Dermis blood vessel endothelial cell (primary cell): ENCODE results near the gene EIPR1. TPM values are rescaled to one million over a fixed set of nuclear protein-coding genes. Genes with fewer than 3 reads are reported as not detected.
A peak's percentile ranks its signal among the peaks of the same experiment; 100 is the strongest.
"Not testable (repeated sequence)": the region's sequence is repeated elsewhere in the genome, so short reads cannot be mapped to it uniquely, and the experiment has no call there.

ENCODE experiments used
- DNase-seq: peaks from one replicate; pipeline ENCODE4 v3.0.0; 2010
- total RNA-seq: library from RNA; depleted of rRNA; stranded (reverse); fragments of >200 nt; gene quantifications from 2 replicates; pipeline ENCODE4 v1.2.3, GENCODE V29; 2014

The EIPR1 gene
- total RNA-seq, 1 donor from 2014 or later: 39.3 TPM

DNA sequence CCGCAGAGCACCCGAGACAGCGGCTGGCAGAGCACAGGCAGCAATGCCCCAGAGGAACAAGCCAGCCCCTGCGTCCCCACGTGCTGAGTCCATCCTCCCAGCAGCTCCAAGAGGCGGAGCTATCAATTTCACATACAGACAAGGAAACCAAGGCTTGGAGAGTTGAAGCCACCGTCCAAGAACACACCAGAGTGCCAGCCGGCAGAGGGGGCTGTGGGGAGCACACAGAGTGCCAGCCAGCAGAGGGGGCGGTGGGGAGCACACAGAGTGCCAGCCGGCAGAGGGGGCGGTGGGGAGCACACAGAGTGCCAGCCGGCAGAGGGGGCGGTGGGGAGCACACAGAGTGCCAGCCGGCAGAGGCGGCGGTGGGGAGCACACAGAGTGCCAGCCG, 91.0 kb downstream of the EIPR1 start:
- not testable (repeated sequence) for DNase-seq

DNA sequence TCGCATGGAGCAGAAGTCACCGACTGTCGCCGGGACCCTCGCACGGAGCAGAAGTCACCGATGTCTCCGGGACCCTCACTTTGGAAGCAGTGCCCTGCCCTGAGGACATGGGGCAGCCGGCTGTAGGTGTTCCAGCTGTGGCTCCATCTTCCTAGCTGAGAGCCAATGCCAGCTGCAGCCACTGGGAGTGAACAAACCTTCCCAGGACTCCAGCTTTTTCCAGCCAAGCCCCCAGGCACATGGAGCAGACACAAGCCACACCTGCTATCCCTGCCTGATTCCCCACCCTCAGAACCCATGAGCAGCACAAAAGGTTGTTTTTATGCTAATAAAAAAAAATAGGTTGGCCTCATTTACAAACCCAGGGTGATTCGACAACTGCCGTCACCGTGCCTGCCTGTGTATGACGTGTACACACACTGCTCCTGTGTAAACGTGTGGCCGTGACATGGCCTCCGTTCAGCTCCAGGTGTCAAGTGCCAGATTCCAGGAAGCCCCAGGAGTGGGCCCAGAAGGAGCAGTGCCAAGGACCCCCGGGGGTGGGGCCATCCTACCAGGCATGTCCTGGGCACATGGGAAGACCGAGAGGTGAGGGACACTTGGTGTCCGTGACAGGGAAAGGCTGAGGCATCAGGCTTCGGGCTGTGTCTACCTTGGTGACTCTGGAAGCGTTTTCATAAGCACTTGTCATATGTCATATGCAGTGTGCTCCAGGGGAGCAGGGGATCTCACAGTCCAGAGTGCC, 91.5 kb downstream of the EIPR1 start:
- no peak for DNase-seq

DNA sequence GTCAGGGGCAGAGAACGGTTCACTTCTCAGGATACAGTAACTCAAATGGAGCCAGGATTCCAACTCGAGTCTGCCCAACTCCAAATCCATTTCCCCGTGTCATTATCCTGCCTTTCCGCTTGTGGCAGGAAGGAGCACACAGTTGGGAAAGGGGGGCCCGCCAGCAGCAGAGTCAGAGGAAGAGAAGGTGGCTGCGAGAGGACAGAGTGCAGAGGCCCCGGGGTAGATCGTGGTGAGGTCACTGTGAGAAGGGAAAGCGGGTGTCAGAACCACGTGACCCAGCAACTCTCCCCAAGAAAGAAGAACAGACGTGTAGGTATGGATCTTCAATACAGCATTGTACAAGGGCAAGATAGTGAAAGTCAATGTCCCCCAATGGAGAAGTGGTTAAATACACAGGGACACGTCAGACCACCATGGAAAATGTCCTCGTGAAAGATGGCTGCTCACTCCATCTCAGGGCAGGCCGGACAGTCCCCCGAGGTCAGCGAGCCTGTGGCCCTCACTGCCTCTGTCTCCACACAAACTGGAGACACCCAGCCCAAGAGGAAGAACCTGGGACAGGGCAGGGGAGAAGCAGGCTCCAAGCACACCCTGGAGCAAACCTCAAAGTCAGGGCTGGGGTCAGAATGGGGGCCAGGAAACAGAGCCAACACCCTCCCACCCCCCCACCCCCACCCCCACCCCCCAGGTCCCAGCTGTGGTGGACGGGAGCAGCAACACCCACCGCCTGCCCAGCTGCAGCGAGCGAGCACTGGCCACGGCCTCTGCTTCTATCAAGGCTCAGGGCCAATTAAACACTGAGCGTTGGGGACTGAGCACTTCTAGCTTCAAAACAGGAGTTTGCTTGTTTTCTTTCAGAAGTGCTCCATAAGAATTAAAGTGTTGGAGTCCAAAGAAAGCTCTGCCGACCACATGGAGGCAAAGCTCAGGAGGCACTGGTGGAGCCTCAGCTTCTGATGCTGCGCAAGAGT, 92.7 kb downstream of the EIPR1 start:
- DNase-seq: peak; percentile 13

DNA sequence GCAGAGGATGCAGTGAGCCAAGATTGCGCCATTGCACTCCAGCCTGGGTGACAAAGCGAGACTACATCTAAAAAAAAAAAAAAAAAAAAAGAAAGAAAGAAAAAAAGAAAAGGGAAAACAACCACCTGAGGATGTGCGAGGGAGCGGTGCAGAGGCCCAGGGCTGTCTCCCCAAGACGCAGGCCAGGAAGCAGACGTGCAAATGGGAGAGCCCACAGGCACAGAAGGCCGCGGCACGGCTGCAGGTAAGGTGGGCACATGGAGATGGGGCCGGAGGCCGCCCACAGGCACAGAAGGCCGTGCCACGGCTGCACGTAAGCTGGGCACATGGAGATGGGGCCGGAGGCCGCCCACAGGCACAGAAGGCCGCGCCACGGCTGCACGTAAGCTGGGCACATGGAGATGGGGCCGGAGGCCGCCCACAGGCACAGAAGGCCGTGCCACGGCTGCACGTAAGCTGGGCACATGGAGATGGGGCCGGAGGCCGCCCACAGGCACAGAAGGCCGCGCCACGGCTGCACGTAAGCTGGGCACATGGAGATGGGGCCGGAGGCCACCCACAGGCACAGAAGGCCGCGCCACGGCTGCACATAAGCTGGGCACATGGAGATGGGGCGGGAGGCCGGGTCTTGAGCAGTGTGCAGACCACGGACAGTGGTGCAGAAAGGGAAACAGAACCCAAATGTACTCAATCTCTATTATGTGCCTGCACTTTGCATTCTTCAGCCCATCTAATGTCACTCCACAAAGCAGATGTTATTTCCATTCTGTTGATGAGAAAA, 93.6 kb downstream of the EIPR1 start:
- DNase-seq: not testable (repeated sequence)

DNA sequence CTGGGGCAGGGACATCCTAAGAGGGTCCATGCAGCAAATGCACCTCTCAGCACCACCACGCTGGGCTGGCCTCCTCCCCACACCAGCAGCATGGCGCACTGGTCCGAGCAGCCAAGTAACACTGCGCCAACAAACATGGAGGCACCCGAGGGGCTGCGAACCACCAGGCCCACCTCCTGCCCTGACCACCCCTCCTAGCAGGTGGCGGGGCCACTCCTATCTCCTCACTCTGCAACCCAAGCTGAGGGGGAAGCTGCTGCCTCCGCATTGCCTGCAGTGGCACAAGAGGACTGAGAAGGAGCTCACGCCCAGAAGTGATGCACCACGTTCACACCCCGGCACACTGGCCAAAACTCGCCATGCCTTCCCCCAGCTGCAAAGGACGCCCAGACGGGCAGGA, 94.4 kb downstream of the EIPR1 start:
- no peak for DNase-seq

DNA sequence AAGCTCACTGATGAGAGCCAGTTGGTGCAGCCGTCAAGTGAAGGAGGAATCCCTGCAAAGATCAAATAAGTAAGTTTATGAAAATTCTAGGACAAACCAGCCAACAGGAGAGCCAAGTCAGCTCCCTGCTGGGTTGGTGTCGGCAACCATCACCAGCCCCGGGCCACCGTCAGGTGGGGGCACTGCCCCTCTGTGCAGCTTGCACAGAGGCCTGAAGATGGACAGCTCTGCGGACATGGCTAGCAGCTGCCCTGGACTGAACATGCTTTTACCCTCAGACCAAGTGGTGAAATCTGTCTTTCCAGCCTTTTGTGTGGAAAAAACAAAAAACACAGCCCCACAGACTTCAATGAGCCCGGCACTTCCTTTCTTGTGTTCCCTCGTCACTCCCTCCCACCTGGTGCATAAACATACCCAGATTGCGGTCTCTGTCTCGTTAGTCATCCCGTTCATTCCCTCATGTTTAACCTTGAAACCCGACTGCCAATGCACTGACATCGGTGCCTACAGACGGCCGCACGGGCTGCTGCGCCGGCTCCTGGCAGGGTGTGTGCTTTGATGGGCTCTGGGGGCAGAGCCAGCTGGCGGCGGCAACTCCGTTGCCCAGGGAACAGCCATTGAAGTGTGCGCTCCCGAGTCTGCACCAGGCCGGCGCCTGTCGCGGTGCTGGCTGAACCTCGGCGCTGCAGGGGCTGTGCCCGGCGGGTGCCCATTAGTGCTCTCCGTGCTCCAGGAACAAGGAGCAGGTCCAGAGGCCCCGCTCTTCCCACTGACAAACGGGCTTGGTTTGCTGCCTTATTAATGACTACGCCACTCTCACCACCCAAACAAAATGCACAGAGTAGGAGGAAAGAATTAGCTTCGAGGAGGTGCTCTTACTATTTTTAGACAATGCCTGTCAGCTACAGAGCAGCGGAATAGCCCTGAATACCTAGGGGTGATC, 95.3 kb downstream of the EIPR1 start:
- DNase-seq: peak; percentile 17

DNA sequence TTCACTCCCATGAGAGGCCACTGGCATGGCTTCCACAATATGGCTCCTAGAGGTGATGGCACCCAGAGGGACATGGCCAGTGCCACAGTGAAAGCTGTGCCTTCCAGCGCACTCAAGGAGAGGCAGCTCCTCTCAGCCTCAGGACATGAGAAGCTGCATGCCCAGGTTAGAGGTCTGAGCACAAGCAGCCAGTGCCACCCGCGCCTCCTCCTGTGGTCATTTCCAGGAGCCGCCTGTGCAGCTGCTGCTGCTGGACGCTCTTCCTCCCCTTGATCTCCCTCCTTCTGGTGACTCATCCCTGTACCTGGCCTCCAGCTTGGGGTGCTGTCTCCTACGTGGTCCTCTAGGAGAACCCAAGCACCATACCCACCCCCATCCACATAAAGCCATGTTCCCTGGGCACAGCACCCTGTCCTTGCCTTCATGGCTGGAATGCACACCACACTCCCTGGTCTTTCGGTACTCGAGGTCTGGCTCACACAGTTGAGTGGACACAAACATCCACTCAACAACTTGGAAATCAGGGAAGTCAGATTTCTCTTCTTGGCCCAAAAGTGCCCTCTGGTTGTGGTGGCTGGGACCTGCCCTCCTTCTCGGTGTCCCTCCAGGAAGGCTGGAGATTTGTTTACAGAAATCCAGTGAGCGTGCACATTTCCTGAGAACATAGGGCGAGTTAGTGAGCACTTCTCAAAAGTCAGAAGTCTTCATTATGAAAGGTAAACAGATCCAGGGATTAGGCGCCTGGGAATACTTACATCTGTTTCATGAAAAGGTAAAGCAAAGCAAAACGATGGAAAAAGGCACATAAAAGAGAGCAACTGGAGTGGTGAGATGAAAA, 96.7 kb downstream of the EIPR1 start:
- DNase-seq: no peak

DNA sequence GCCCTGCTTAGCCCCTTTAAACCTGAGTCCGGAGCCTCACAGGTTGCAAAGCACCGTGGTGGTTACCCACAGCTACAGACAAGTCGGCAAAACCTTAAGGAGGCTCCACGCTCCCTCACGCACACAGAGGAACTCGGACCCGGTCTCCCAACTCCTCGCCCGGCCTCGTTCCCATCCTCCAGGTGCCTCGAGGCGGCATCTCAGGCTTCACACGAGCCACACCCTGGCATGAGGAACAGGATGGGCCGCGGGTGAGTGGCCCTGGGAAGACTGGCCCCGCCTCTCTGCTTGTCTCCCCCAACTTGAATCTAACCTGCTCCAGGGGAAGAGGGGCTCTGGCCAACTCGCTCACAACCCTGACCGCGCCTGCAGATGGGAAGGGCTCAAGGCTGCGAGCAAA, 97.4 kb downstream of the EIPR1 start:
- DNase-seq: no peak

DNA sequence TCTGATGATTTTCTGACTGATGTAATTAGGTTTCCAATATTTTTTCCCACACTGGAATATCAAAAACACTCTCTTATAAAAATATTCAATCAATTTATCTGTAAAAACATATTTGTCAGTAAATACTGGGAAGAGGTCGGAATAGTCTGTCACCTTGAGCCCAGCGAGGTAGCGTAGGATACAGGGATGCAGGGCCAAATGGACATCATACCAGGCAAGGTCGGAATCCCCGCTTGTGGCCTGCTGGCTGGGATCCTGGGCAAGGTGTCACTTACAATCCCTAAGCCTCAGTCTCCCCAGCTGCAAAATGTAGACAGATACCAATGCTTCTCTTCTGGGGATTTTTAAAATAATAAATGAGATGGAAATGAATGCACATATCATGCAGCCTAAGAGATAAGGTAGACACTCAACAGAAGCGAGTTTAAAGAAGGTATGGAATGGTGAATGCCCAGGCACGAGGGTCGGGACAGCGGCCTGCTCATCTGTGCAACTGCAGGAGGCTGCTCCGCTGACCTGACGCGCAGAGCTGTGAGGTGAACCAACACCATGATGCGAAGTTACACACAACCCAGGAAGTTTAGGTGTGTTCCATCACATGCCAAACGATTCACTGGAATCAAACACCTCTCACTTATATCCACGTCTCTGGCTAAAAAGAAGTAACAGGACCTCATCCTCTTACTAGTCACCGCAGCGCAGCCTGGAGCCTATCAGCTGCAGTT, 98.2 kb downstream of the EIPR1 start:
- DNase-seq: no peak

DNA sequence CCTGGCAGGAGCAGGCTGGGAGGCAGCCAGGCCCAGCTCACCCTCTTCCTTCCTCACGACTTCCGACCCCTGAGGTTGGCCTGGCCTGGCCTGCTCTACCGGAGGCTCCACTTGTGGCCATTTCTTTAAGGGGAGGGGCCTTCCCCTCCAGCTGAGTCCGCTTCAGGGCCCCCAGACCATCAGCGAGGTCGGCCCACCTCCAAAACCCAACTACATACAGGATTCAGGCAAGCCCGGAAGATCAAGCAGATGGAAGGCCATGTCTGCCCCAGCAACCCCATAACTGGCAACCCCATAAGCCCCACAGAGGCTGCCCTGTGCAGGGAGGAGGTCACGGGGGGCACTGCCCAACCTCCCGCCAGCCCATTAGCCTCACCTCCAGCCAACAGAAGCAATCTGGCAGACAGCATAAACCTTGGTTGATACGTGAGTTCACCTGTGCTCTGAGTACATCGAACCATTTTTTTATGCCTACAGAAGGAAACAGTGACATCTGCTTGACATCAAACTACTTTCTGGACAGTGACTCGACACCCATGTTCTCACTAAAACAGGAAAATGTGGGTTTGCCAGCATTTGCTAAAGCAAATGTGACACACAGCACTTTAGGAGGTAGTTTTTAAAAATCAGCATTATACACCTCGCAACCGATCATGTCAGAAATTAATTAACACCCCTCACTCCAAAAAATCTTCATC, 98.9 kb downstream of the EIPR1 start:
- no peak for DNase-seq

DNA sequence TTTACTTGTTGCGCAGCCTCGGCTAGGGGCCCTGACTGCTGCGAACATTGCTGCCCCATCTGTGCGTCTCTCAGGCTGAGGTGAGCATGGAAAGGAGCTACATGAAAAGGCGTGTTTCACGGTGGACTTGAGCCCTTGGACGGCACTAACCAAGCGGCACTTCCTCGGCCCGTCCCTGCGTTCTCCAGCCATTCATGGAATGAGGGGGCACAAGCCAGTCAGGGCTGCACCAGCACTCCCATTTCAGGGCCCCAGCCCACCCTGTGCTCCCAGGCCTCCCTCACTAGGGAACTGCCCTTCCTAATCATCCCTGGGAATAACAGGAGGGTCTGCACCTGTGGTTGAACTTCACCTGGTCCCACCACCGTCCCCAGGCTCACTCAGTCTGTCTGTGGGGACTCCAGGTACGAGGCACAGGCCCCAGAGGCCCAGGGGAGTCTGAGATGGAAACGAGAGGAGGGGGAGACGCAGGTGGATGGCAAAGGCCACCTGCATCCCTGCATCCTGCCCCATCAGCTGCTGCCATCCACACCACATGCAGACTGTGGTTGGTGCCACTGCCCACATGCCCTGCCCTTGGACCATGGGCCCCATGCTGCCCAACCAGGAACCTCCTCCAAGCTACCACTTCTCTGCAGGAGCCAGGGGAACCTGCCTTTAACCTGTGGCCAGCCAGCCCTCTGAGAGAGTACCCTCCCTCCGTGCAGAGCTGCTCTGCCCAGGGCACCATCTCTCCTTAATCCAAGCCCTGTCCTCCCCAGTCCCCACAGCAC, 99.7 kb downstream of the EIPR1 start:
- DNase-seq: no peak

DNA sequence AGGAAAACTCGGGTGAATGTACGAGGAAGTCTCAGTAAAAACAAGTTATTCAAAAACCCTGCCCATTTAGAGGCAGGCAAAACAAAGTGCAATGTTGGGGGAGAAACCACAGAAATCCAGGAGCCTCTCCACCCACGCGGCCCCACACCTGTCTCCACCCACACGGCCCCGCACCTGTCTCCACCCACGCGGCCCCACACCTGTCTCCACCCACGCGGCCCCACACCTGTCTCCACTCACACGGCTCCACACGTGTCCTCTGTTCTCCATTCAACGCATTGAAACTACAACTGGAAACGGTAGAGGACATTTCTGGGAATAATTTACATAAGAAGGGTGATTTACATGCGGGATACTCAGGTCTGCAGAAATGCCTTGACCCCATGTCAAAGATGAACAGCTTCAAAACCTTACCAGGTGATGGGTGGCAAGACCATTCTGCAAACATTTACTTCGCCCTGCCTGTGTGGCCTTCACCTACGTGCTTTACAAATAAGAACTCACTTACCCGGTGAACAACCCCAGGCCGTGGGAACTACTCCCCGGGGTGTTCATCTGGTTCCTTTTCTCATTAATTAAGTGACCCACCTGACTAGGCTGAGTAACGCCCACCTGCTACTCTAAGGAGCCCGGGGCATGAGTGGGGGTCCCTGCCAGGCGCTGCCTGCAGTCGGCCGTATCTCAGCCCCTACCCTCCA, 100.4 kb downstream of the EIPR1 start:
- DNase-seq: no peak

DNA sequence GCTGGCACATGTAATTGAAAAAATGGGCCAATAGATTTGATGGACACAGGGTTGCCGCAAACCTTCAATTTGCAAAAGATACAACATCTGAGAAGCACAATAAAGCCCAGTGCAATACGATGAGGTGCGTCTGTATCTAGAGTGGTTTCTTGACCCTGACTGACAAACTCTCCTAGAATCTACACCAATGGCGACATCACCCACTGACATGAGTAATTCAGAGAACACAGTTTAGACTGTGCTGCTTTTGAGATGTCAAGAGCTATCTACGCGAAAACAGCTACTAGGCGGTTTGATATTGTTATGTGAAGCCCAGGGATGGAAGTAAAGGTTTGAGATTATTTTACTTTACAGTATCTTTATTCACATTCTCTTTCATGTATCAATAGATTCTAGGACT, 104.9 kb downstream of the EIPR1 start:
- no peak for DNase-seq

DNA sequence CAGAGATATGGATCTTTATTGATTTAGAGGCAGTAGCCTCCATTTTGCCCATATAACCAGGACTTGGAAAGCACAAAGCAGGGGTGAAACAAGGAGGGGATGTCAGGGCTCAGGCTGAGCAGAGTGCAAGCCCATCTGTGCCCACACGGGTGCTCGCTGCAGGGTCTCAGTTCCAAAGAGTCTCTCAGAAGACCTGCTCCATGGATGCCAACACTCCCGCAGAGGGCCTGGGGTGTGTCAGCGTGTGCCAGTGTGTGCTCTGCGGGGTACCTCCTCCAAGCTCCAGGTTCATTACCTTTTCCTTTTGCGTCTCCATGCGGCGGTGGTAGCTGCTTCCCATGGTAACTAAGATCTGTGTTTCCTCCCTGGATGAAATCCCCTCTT, 107.5 kb downstream of the EIPR1 start:
- no peak for DNase-seq

DNA sequence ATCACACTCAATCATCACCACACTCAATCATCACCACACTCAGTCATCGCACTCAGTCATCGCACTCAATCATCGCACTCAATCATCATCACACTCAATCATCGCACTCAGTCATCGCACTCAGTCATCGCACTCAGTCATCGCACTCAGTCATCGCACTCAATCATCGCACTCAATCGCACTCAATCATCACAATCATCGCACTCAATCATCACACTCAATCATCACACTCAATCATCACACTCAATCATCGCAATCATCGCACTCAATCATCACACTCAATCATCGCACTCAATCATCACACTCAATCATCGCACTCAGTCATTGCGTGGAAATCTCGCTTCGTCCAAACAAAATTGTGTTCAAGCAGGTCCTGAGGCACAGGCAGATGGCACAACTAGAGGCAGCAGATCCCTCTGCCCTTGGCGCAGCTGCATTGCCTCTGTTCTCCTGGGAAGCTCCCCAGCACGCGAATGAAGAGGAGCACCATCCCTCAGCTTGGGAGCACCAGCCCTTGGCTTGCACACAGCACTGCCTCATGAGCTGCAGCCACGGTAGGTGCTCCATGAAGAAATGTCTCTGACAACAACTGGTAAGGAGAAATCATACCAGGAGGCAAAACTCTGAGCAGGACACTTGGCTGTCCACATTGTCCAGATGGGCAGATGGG, 108.1 kb downstream of the EIPR1 start:
- no peak for DNase-seq

DNA sequence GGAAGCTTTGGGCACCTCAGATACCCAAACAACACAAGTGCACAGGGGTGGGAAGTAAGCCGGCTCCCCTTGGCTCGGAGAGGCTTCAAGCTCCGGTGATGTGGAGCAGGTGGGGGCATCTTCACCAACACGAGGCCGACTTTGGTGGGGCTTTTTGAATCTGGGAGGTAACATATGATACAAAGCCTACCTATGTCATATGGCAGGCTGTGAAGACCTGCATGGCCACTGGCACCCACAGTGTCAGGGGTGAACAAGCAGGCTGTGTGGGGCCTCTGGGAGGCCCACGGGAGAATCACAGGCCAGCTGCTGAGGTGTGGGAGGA, 109.0 kb downstream of the EIPR1 start:
- DNase-seq: no peak

DNA sequence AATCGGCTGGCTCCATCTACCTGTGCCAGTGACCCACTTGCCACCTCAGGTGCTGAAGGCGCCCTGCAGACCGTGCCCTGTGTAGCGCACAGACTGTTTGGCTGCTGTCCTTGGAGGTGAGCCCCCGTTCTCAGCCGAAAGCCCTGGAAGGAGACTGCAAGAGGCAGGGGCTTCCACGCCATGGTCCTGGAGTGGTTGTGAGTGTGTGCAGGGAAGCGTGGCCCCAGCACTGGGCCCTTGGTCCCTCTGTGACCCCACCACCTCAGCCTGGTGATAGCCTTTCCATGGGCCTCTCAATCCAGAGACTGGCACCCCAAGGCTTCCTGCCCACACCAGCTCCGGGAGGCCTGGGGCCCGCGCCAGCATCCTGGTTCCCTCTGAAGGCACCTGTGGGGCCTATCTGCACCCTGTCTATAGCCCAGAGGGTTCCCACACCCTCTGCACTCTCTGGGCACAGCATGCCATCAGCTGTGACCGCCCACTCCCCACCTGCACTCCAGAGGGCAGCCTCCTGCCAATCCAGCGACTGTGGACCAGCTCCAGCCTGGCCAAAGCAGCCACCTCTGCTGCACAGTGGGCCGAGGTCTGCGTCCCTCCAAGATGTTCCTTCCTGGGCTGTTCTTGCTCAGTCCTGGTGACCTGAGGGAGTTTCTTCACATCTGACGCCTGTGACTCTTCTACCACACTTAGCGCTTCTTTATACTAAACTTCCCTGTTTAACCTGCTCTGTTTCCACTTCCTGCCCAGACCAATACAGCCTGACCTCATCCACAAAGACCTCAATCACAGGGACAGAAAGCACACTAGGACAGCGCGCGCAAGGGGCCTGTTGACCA, 109.5 kb downstream of the EIPR1 start:
- no peak for DNase-seq
